ENCODE data around the gene FGF19. TPM values are rescaled to one million over a fixed set of nuclear protein-coding genes. Genes with fewer than 3 reads are reported as not detected.

The FGF19 gene
- total RNA-seq, 1 experiment from 2014 or later = 0.69 TPM

DNA sequence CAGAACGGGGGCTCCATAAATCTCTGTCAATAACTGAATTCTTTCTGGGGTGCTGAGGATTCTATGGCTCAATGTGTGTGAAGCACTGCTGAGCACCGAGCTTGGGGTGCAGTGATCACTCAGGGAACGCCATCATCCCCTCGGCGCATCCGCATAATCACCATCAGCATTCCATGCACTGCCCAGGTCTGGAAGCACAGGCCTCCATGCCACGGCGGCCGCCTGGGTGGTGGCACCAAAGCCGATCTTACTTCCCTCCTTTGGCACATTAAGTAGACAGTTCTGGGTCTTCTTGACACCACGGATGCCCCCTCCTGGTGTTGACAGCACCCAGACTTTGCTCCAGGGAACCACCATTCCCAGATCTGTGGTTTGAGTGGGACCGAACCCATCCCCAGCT is 44.2 kb downstream of the FGF19 start:
- Histone ChIP-seq H3K36me3 (ENCODE audit: insufficient read depth, low read length, poor library complexity, severe bottlenecking) (peaks cover 3% of the 10 kb centered on the region), H3K4me3 (ENCODE audit: low read depth, low read length, poor library complexity, severe bottlenecking) (no peak overlapping the region), H3K27ac (ENCODE audit: low read depth, low read length, poor library complexity, severe bottlenecking) (peak overlapping the region; percentile 7), H3K4me1 (ENCODE audit: insufficient read depth, low read length, poor library complexity, severe bottlenecking) (peaks cover 12% of the 10 kb centered on the region), H3K27me3 (replicated peaks; ENCODE audit: insufficient read depth, low read depth, low read length, poor library complexity) (no peaks in the 10 kb centered on the region), H3K9me3 (ENCODE audit: low read depth, low read length, poor library complexity, severe bottlenecking) (no peaks in the 10 kb centered on the region)
- TF ChIP-seq, protein P1, sequence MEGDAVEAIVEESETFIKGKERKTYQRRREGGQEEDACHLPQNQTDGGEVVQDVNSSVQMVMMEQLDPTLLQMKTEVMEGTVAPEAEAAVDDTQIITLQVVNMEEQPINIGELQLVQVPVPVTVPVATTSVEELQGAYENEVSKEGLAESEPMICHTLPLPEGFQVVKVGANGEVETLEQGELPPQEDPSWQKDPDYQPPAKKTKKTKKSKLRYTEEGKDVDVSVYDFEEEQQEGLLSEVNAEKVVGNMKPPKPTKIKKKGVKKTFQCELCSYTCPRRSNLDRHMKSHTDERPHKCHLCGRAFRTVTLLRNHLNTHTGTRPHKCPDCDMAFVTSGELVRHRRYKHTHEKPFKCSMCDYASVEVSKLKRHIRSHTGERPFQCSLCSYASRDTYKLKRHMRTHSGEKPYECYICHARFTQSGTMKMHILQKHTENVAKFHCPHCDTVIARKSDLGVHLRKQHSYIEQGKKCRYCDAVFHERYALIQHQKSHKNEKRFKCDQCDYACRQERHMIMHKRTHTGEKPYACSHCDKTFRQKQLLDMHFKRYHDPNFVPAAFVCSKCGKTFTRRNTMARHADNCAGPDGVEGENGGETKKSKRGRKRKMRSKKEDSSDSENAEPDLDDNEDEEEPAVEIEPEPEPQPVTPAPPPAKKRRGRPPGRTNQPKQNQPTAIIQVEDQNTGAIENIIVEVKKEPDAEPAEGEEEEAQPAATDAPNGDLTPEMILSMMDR (conservative IDR thresholded peaks at IDR 0.05; ENCODE audit: low read depth, low read length) = no peak
- no peak for TF ChIP-seq EZH2 (IDR thresholded peaks at IDR 0.05; ENCODE audit: borderline replicate concordance, low read depth, low read length, poor library complexity, severe bottlenecking)
- intact Hi-C loops (cut with micrococcal nuclease; ENCODE audit: unreplicated experiment) = no loop called here
- ChIA-PET CTCF (interaction anchor here (0.6 to 1.4 kb wide), 2 partner anchors 11 to 16 kb away, joined by 3 read pairs; no protein-coding TSS in a partner anchor), POLR2A (ENCODE audit: low non-redundant PET) (no interaction called here)
- no peak for DNase-seq (ENCODE audit: low spot score)
- BruUV-seq (replicated peaks) = no TSS peak

DNA sequence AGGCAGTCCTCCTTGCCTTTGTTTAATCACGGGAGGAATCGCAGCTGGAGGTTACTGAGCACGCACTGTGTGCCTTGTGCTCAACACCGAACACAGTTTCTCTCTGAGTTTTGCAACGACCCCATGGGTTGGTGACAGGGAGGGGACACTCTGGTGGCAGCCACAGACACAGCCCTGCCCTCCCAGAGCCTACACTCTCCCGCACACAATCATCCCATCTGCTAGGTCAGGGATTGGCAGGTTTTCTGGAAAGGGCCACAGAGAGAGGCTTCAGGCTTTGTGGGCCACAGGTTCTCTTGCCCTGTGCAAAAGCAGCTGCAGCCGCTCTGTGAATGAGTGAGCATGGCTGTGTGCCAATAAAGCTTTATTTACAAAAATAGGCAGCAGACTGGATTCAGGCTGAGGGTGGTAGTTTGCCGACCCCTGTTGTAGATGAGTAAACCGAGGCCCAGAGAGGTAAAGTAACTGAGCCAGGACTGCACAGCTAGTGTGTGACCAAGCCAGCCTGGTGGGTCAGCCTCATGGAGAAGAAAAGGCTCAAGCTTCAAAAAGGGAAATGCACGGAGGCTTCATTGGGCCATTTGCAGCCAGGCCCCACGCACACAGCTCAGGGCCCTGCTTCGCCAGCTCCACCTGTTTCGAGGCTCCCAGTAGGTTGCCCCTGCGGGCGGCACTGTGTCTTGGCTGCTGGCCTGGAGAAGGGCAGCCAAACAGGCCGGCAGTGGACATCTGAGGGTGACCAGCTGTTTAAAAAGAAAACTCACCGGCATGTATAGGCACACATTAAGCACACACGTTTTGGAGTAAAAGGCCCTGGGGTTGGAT is 45.0 kb downstream of the FGF19 start:
- ChIA-PET CTCF (interaction anchor here (0.6 to 1.4 kb wide), 4 partner anchors 12 to 27 kb away, joined by 3 to 13 read pairs (median 3); no protein-coding TSS in a partner anchor), POLR2A (ENCODE audit: low non-redundant PET) (no interaction called here)
- intact Hi-C loops (cut with micrococcal nuclease; ENCODE audit: unreplicated experiment) = no loop called here
- peak; percentile 54 for DNase-seq (ENCODE audit: low spot score)
- Histone ChIP-seq H3K4me1 (ENCODE audit: insufficient read depth, low read length, poor library complexity, severe bottlenecking) (peaks cover 19% of the 10 kb centered on the region), H3K36me3 (ENCODE audit: insufficient read depth, low read length, poor library complexity, severe bottlenecking) (peaks cover 10% of the 10 kb centered on the region), H3K9me3 (ENCODE audit: low read depth, low read length, poor library complexity, severe bottlenecking) (no peaks in the 10 kb centered on the region), H3K27ac (ENCODE audit: low read depth, low read length, poor library complexity, severe bottlenecking) (peak overlapping the region; percentile 49), H3K4me3 (ENCODE audit: low read depth, low read length, poor library complexity, severe bottlenecking) (no peak overlapping the region), H3K27me3 (replicated peaks; ENCODE audit: insufficient read depth, low read depth, low read length, poor library complexity) (no peaks in the 10 kb centered on the region)
- TF ChIP-seq EZH2 (IDR thresholded peaks at IDR 0.05; ENCODE audit: borderline replicate concordance, low read depth, low read length, poor library complexity, severe bottlenecking) = no peak
- TF ChIP-seq, protein P1 (conservative IDR thresholded peaks at IDR 0.05; ENCODE audit: low read depth, low read length) = no peak
- BruUV-seq (replicated peaks) = no TSS peak

DNA sequence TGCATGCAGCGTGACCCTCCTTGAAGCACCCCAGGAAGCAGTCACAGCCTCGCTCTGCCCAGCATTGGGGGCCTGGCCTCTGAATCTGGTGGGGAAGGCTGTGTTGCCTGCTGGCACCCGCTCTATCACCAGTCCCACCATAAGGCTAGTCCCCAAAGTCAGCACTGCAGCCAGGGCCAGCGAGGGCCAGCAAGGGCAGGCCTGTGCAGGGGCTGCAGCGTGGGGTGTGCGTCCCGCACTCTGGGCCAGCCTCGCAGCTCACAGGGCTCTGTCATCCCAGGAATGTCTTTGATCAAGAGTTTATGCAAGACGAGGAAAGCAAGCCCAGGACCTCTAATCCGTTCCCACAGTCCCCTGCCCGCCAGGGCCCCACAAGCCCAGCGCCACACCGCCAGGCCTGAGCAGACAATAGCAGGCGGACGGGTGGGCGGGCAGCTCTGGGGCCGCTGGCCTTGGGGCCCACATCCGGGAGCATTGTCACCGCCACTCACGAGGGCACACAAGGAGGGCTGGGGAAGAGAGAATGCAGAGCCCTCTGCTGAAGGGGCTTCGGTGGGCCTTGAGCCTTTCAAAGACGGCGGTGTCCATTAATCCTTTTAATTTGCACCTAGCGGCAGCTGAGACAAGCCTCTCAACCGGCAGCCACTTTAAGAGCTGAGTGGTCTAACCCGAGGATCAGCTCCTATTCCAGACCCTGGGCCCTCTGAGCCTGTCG is 45.8 kb downstream of the FGF19 start:
- Histone ChIP-seq H3K36me3 (ENCODE audit: insufficient read depth, low read length, poor library complexity, severe bottlenecking) (peaks cover 17% of the 10 kb centered on the region), H3K27me3 (replicated peaks; ENCODE audit: insufficient read depth, low read depth, low read length, poor library complexity) (no peaks in the 10 kb centered on the region), H3K4me1 (ENCODE audit: insufficient read depth, low read length, poor library complexity, severe bottlenecking) (peaks cover 27% of the 10 kb centered on the region), H3K27ac (ENCODE audit: low read depth, low read length, poor library complexity, severe bottlenecking) (peak overlapping the region; percentile 49), H3K9me3 (ENCODE audit: low read depth, low read length, poor library complexity, severe bottlenecking) (no peaks in the 10 kb centered on the region), H3K4me3 (ENCODE audit: low read depth, low read length, poor library complexity, severe bottlenecking) (no peak overlapping the region)
- TF ChIP-seq EZH2 (IDR thresholded peaks at IDR 0.05; ENCODE audit: borderline replicate concordance, low read depth, low read length, poor library complexity, severe bottlenecking) = no peak
- TF ChIP-seq, protein P1 (conservative IDR thresholded peaks at IDR 0.05; ENCODE audit: low read depth, low read length) = no peak
- intact Hi-C loops (cut with micrococcal nuclease; ENCODE audit: unreplicated experiment) = no loop called here
- BruUV-seq (replicated peaks) = no TSS peak
- CTCF ChIA-PET = interaction anchor here (0.6 to 1.0 kb wide), 3 partner anchors 12 to 27 kb away, joined by 3 to 13 read pairs (median 4); no protein-coding TSS in a partner anchor
- POLR2A ChIA-PET (ENCODE audit: low non-redundant PET) = no interaction called here
- peak; percentile 41 for DNase-seq (ENCODE audit: low spot score)
